Neutrophil (primary cell): ENCODE data around the gene ALKBH3.

Experiments used
- H3K27ac ChIP-seq: fragments of 200-600 bp; sonication (generic); 2 replicates; pipeline ENCODE4 v1.5.1; 2016; ENCODE audit warnings: mild to moderate bottlenecking, moderate library complexity
- H3K27me3 ChIP-seq: fragments of 200-600 bp; sonication (generic); 2 replicates; pipeline ENCODE4 v1.6.0; 2016; ENCODE audit warnings: mild to moderate bottlenecking
- H3K36me3 ChIP-seq: fragments of 200-600 bp; sonication (generic); 2 replicates; pipeline ENCODE4 v1.5.1; 2017
- H3K4me1 ChIP-seq, 2 experiments: fragments of 200-600 bp in 1 of 2; sonication (generic) in 1 of 2; 1 replicate in 1 of 2; 2 replicates in 1 of 2; pipeline versions ENCODE4 v1.5.1 to v1.6.1; 2013 to 2016; ENCODE audit warnings: low read depth in 1 of 2, low read length in 1 of 2, mild to moderate bottlenecking in 1 of 2, moderate library complexity in 1 of 2; ENCODE audit not compliant: control insufficient read depth in 1 of 2, insufficient read depth in 1 of 2
- H3K4me3 ChIP-seq, 2 experiments: fragments of 200-600 bp in 1 of 2; sonication (generic) in 1 of 2; 1 replicate in 1 of 2; 2 replicates in 1 of 2; pipeline ENCODE4 v1.5.1; 2013 to 2016; ENCODE audit warnings: low read depth in 1 of 2, low read length in 1 of 2, mild to moderate bottlenecking in 1 of 2, moderate library complexity in 1 of 2
- H3K9me3 ChIP-seq: fragments of 200-600 bp; sonication (generic); 2 replicates; pipeline ENCODE4 v1.5.1; 2016
- TF ChIP-seq, protein P1 (sequence below): fragments of 200-600 bp; sonication (generic); IDR thresholded peaks from 2 replicates; pipeline ENCODE4 v1.5.1; 2016; ENCODE audit warnings: antibody characterized with exemption

ALKBH3 gene

DNA sequence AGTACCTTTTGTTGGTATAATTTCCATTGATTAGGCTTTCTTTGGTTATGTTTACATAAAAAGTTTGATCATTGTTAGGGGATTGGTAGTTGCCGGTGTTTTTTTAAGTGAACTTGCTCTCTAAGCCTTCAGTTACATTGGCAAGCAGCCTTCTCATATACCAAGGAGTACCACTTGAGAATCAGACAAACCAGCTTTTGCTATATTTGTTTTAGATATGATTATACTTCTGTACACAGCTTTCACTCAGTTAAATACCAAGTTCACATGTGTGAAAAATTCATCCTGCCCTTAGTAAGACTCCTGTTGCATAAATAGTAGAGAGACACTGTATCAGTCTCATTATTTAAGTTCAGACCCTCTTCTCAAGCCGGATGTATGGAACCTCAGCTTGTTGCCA, 22.4 kb downstream of the ALKBH3 start:
- Histone ChIP-seq H3K9me3 (no peaks in the 10 kb centered on the region), H3K36me3 (peaks cover 14% of the 10 kb centered on the region), H3K4me3 (no peak overlapping the region), H3K27me3 (no peaks in the 10 kb centered on the region), H3K27ac (no peak overlapping the region), H3K4me1 (no peaks in the 10 kb centered on the region)
- TF ChIP-seq, protein P1, sequence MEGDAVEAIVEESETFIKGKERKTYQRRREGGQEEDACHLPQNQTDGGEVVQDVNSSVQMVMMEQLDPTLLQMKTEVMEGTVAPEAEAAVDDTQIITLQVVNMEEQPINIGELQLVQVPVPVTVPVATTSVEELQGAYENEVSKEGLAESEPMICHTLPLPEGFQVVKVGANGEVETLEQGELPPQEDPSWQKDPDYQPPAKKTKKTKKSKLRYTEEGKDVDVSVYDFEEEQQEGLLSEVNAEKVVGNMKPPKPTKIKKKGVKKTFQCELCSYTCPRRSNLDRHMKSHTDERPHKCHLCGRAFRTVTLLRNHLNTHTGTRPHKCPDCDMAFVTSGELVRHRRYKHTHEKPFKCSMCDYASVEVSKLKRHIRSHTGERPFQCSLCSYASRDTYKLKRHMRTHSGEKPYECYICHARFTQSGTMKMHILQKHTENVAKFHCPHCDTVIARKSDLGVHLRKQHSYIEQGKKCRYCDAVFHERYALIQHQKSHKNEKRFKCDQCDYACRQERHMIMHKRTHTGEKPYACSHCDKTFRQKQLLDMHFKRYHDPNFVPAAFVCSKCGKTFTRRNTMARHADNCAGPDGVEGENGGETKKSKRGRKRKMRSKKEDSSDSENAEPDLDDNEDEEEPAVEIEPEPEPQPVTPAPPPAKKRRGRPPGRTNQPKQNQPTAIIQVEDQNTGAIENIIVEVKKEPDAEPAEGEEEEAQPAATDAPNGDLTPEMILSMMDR: no peak

DNA sequence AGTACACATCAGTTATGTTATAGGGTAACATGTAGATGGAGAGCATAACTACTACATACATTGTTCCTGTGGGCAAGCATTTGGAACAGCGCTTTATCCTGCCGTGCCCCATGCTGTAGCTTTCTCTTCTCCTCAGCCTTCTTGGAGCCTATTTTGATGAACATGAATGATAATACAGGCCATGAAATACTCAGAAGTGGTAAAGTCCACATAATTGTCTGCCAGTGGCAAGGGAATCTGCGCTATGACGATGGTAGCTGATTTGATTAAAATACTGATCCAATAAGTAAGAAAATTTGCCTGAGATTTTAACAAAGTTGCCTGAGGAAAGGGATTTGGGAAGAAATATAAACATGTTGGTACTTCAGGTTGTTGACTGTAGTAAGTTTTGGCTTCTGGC, 23.3 kb downstream of the ALKBH3 start:
- no peaks in the 10 kb centered on the region for H3K4me1 ChIP-seq
- H3K27me3 ChIP-seq: no peaks in the 10 kb centered on the region
- no peak overlapping the region for H3K27ac ChIP-seq
- no peaks in the 10 kb centered on the region for H3K9me3 ChIP-seq
- H3K4me3 ChIP-seq: no peak overlapping the region
- TF ChIP-seq, protein P1: no peak
- H3K36me3 ChIP-seq: peaks cover 5% of the 10 kb centered on the region

DNA sequence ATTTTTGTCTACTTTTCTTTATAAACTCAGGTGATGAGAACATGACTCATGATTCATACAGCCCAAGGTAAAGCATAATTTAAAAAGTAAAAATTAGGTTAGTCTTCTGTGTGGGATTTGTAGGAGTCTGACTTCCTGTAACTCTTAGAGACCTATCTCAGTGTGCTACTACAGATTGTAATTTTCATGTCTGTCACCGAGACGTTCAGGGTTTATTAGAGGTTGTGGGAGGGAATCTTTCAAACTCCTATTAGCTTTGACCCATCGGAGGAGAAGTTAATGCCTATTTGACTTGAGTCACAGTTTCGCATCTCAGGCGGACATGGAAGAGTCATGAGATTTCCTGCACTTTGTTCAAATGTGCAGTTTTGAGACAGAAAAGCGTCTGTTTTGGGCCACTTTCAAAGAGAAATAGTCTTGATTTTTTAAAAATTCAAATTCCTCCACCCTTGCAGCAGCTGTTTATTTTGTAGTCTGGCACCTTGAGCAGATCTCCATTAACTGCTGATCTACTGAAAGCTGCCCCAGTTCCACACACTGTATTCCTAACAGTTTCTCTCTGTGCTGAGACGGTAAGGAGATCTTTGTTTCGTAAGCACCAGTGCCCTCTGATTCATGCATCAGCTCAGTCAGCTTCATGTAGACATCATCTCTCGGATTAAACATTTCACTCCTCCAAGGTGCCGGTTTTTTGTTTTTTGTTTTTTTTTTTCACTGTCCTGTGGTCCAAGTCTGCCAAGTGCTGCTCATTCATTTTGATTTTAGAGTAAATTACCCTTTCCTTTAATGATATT, 24.3 kb downstream of the ALKBH3 start:
- Histone ChIP-seq H3K4me3 (no peak overlapping the region), H3K27me3 (no peaks in the 10 kb centered on the region), H3K27ac (no peak overlapping the region), H3K36me3 (no peaks in the 10 kb centered on the region), H3K9me3 (no peaks in the 10 kb centered on the region), H3K4me1 (no peaks in the 10 kb centered on the region)
- TF ChIP-seq, protein P1: no peak

DNA sequence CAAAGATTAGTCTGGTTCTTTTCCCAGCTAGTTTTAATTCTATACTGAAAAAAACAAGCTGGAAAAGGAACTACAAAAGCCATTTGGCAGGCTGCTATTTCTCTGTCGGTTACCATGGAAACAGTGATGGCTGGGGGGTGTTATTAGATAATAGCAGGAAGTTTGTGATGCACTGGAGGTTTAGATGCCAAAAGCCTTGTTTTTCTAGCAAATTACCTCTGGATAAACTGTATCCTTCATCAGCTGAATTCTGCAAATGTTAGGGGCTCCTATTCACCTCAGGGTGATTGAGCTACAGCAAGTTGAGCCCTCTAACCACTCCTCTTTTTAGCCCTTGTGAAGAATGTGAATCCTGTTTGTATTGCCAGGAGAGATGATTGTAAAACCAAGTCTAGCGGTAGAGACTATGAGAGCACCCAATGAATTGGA, 25.2 kb downstream of the ALKBH3 start:
- Histone ChIP-seq H3K27me3 (no peaks in the 10 kb centered on the region), H3K4me1 (no peaks in the 10 kb centered on the region), H3K4me3 (no peak overlapping the region), H3K9me3 (no peaks in the 10 kb centered on the region), H3K27ac (no peak overlapping the region), H3K36me3 (no peaks in the 10 kb centered on the region)
- TF ChIP-seq, protein P1: no peak

DNA sequence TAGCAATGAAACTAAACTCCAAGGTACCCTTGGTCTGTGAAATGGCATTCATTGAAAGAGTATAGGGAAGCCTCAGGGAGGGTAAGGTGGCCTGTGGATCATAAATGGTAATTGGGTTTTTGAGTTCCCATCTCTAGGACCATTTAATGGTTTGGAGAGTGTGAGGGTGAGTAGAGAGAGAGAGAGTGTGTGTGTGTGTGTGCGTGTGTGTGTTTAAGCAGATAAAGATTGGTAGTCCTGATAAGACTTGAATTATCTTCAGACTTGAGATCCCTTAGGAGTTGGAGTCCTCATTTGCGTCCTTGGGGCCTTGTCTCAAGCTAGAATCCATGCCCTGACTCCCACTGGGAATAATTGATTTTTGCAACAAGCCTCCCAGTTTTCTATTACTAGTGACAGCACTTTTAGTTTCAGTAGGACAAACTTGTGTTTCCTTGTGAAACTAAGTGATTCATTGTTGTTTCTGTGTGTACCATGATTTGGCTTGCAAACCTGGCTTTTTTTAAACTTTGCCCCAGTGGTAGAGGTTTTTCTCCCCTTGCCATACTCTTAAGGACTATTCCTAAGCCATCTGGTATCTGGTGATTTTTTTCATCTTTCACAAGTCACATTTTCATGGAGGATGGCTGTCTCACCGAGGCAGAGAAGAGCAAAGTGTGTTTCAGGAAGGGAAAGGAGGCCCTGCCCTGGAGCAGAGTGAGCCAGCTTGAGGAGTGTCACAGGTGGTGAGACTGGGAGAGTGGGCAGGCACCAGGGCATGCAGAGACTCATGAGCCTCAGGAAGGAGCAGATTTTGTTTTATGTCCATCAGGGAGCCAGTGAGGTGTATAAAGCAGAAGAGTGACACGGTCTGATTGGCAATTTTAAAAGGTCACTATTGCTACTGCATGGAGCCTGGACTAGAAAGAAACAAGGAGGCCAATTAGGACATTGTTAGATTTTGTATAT, 26.7 kb downstream of the ALKBH3 start:
- Histone ChIP-seq H3K4me3 (no peak overlapping the region), H3K27ac (no peak overlapping the region), H3K4me1 (no peaks in the 10 kb centered on the region), H3K9me3 (no peaks in the 10 kb centered on the region), H3K36me3 (no peaks in the 10 kb centered on the region), H3K27me3 (no peaks in the 10 kb centered on the region)
- TF ChIP-seq, protein P1: no peak
